GM19395 (cell line): ENCODE data around the gene LTBP4.
"Not testable (repeated sequence)": the region's sequence is repeated elsewhere in the genome, so short reads cannot be mapped to it uniquely, and the experiment has no call there.

Source experiments
- ATAC-seq: cut with Tn5 transposase; IDR thresholded peaks from one replicate; pipeline ENCODE4 v1.9.1; 2021; ENCODE audit warnings: mild to moderate bottlenecking, moderate library complexity; ENCODE audit not compliant: unreplicated experiment

LTBP4 gene

GRCh38 chr19:40626918-40627317, 25.7 kb downstream of the LTBP4 start:
- ATAC-seq: no peak

- no peak for ATAC-seq
Measured at GRCh38 chr19:40627486-40628279, 26.5 kb downstream of the LTBP4 start.

GRCh38 chr19:40629346-40629745, 28.2 kb downstream of the LTBP4 start:
- no peak for ATAC-seq

- no peak for ATAC-seq
Measured at GRCh38 chr19:40630571-40631160, 29.5 kb downstream of the LTBP4 start.

GRCh38 chr19:40632311-40633036, 31.3 kb downstream of the LTBP4 start:
- ATAC-seq: no peak

GRCh38 chr19:40633207-40633606, 32.0 kb downstream of the LTBP4 start:
- ATAC-seq: no peak

- ATAC-seq: no peak
Measured at GRCh38 chr19:40638327-40638726, 37.2 kb downstream of the LTBP4 start.

- no peak for ATAC-seq
Measured at GRCh38 chr19:40639638-40639982, 38.4 kb downstream of the LTBP4 start.

- no peak for ATAC-seq
Measured at GRCh38 chr19:40640744-40641143, 39.6 kb downstream of the LTBP4 start.

GRCh38 chr19:40641281-40641680, 40.1 kb downstream of the LTBP4 start:
- no peak for ATAC-seq

GRCh38 chr19:40642051-40642706, 41.0 kb downstream of the LTBP4 start:
- no peak for ATAC-seq

GRCh38 chr19:40642757-40643305, 41.7 kb downstream of the LTBP4 start:
- no peak for ATAC-seq

GRCh38 chr19:40646743-40647254, 45.6 kb downstream of the LTBP4 start:
- ATAC-seq: no peak

- ATAC-seq: not testable (repeated sequence)
Measured at GRCh38 chr19:40649903-40650675, 48.9 kb downstream of the LTBP4 start.

GRCh38 chr19:40650749-40651305, 49.7 kb downstream of the LTBP4 start:
- no peak for ATAC-seq

GRCh38 chr19:40652303-40652702, 51.1 kb downstream of the LTBP4 start:
- ATAC-seq: not testable (repeated sequence)

GRCh38 chr19:40655684-40656083, 54.5 kb downstream of the LTBP4 start:
- ATAC-seq: not testable (repeated sequence)

GRCh38 chr19:40658031-40658430, 56.9 kb downstream of the LTBP4 start:
- no peak for ATAC-seq

- ATAC-seq: no peak
Measured at GRCh38 chr19:40659116-40659515, 57.9 kb downstream of the LTBP4 start.

- no peak for ATAC-seq
Measured at GRCh38 chr19:40659566-40659965, 58.4 kb downstream of the LTBP4 start.
